GM10248 (cell line): ENCODE data around the gene ALDOC.
"Not testable (repeated sequence)": the region's sequence is repeated elsewhere in the genome, so short reads cannot be mapped to it uniquely, and the experiment has no call there.

Experiments
- CTCF ChIA-PET: fragments of 300-600 bp; sonication (Branson Sonifier 250); formaldehyde crosslinking; extraction: SDS; loops from one replicate; lab custom pipeline; 2021; ENCODE audit warnings: antibody characterized with exemption; lab: Yijun Ruan, JAX
- POLR2A ChIA-PET: fragments of 350-650 bp; sonication (Branson Sonifier 250); formaldehyde crosslinking; extraction: SDS; loops from one replicate; lab custom pipeline; 2020; ENCODE audit warnings: antibody characterized with exemption; lab: Yijun Ruan, JAX
- DNase-seq: peaks from one replicate; pipeline ENCODE4 v3.0.0; 2012; ENCODE audit errors: extremely low spot score
- TF ChIP-seq, protein P1 (sequence below): IDR thresholded peaks from 2 replicates; pipeline ENCODE4 v1.5.1; 2012; ENCODE audit warnings: mild to moderate bottlenecking, low read depth; ENCODE audit errors: extremely low read depth, missing control alignments, control extremely low read depth

Gene ALDOC

DNA sequence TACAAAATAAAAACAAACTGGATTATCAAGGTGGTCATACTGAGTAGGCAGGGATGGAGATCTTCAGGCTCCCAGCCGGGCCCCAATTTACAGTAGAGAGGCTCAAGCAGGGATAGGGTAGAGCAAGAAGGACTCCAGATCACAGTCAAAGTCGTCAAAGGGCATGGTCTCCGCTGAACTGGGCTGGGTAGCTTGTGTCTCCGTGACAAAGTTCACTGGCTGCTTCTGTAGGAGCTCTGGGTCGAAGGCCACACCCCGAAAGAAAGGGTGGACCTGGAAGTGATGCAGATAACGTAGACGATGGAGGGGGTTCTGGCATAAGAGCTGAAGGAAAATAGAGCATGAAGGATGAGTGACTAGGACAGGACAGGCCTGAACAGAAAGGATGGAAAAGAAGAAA, 33.7 kb upstream of the ALDOC start:
- ChIA-PET CTCF (interaction anchor here (0.8 to 7.2 kb wide), 13 partner anchors 9 to 153 kb away, joined by 3 to 42 read pairs (median 4); partner anchors contain the start of gene PIGS), POLR2A (interaction anchor here (0.8 kb wide), 1 partner anchor 11 kb away, joined by 3 read pairs; no protein-coding TSS in a partner anchor)
- TF ChIP-seq, protein P1, sequence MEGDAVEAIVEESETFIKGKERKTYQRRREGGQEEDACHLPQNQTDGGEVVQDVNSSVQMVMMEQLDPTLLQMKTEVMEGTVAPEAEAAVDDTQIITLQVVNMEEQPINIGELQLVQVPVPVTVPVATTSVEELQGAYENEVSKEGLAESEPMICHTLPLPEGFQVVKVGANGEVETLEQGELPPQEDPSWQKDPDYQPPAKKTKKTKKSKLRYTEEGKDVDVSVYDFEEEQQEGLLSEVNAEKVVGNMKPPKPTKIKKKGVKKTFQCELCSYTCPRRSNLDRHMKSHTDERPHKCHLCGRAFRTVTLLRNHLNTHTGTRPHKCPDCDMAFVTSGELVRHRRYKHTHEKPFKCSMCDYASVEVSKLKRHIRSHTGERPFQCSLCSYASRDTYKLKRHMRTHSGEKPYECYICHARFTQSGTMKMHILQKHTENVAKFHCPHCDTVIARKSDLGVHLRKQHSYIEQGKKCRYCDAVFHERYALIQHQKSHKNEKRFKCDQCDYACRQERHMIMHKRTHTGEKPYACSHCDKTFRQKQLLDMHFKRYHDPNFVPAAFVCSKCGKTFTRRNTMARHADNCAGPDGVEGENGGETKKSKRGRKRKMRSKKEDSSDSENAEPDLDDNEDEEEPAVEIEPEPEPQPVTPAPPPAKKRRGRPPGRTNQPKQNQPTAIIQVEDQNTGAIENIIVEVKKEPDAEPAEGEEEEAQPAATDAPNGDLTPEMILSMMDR: no peak
- DNase-seq: no peak

DNA sequence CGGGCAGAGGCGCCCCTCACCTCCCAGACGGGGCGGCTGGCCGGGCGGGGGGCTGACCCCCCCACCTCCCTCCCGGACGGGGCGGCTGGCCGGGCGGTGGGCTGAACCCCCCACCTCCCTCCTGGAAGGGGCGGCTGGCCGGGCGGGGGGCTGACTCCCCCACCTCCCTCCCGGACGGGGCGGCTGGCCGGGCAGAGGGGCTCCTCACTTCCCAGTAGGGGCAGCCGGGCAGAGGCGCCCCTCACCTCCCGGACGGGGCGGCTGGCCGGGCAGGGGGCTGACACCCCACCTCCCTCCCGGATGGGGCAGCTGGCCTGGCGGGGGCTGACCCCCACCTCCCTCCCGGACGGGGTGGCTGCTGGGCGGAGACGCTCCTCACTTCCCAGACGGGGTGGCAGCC, 27.3 kb upstream of the ALDOC start:
- CTCF ChIA-PET, DNase-seq, POLR2A ChIA-PET: not testable (repeated sequence)

DNA sequence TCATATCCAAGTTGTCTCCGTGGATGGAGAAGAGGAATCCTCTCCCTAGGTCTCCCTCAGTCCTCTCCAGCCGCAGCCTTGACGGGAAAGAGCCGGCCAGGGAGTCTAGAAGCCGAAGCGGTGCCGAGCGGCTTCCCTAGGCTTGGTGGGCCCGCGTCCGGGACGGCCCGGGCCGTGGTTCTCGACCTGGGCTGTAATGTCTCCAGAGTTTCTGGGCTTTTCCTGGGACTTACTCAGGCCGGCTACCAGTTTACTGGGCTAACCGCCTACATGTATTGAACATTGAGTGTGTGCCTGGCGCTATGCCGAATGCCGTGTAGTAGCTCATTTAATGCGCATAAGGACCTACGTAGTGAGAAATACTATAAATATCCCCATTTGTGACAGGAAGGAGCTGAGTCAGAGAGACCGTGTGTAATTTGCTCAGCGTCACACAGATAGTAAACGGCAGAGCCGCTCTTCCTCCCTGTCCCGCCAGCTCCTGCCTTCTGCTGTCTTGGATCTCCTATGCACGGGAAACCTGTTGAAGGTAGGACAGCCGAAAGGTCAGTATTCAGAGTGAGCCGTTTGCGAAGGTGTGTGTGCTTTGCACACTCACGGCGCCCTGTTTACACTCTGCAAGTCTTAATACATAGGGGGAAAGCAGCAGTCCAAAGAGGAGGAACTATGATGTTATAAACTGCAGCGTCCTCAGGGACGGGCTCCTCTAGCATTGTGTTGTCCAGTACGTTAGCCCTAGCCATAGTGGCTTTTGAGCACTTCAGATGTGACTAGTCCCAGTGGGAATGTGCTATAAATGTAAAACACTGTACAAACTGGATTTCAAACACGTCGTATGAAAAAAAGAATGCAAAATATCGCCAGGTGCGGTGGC, 22.9 kb upstream of the ALDOC start:
- CTCF ChIA-PET: interaction anchor here (0.8 to 3.3 kb wide), 6 partner anchors 12 to 115 kb away, joined by 3 to 23 read pairs (median 6); no protein-coding TSS in a partner anchor
- DNase-seq: peak; percentile 73
- TF ChIP-seq, protein P1: no peak
- POLR2A ChIA-PET: interaction anchor here (0.8 to 1.2 kb wide), 8 partner anchors 11 to 239 kb away, joined by 3 to 8 read pairs (median 4); partner anchors contain the start of genes ALDOC, BLTP2, PIGS and RPL23A

DNA sequence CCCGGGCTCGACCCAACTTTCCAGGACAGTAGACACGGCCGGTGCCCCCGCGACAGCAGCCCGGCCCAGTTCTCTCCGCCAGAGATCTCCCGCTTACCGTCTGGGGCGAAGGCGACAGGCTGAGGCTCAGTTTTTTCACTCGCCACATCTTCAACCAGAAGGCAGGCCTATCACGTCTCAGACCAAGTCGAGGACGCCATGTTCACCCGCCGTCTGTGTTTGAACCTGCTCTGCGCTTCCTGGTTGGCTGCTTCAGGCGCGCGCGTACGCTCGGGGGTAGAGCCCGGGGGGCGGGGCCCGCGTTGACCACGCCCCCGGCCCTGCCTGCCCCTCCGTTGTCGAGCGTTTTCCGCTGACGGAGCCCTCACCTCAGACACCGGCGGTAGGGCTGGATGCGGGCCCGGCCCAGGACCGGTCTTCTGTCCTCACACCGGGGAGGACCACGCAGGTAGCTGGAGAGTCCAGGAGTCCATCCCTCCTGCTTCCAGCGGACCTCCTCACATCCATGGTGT, 22.2 kb upstream of the ALDOC start, which contains the start of gene SPAG5:
Gene SPAG5, minus strand, starts transcription at position 227 of the 512 bp plus-strand sequence. Its CDS starts 79 bp downstream, at position 148.
- DNase-seq: peak; percentile 100
- ChIA-PET CTCF (interaction anchor here (0.8 to 3.3 kb wide), 9 partner anchors 12 to 114 kb away, joined by 3 to 23 read pairs (median 6); partner anchors contain the start of gene RSKR), POLR2A (interaction anchor here (0.8 to 1.2 kb wide), 9 partner anchors 12 to 238 kb away, joined by 3 to 8 read pairs (median 3); partner anchors contain the start of genes ALDOC, BLTP2, PIGS and RPL23A)
- TF ChIP-seq, protein P1: no peak

DNA sequence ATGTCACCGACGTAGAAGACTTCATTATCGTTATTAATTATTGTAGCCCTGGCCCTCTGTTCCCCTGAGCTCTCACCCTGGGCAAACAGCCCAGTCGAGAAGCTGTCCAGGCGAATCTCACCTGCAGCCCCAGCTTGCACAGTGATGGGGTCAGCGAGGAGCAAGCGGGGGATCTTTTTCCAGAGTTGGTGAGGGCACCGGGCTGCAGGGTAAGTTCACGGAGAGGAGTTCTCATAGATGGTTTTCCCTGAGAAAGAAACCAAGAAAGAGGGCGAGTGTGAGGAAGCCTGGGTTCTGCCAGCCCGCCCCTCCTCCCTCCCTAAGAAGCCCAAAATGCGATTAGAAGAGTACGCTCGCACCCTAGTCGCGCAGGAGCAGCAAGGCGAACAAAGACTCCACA, 21.7 kb upstream of the ALDOC start:
- ChIA-PET CTCF (interaction anchor here (1.5 to 2.6 kb wide), 4 partner anchors 14 to 51 kb away, joined by 4 to 9 read pairs (median 7); partner anchors contain the start of gene RSKR), POLR2A (interaction anchor here (0.9 kb wide), 1 partner anchor 27 kb away, joined by 3 read pairs; the partner anchor contains the start of gene PIGS)
- no peak for DNase-seq
- TF ChIP-seq, protein P1: no peak

DNA sequence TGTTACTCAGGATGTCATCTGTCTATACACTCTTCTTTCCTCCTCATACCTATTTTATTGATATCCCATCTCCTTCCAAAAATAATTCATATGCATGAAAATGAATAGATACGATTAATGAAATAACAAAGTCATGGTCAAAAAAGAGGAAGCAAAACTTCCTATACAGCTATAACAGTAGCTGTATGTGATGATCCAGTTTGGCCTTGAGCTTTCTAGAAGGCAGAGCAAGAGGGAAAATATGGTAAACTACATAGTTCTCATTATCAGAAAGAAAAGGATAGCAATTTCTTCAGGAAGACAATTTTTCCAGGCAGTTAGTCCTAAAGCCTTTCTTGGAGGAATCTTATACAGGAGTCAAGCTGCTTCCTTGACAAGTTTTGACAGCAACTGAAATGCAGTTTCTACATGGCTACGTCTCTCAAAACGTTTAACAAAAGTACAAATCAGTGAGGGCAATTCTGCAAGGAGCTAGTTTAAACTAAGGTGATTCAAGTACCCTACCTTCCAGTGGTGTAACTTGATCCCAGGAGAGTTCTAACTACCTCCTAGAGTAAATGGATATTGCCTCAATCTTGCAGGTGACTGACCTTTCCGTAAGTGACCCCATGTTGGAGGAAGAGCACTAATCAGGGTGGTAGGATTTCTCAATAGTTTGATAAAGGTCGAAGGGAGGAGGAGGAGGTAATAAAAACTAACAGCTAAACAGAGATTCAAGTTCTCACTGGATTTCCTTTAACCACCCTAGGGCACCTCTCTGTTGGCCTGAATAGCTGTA, 21.1 kb upstream of the ALDOC start:
- ChIA-PET POLR2A (interaction anchor here (0.6 to 0.9 kb wide), 4 partner anchors 8 to 113 kb away, joined by 3 to 4 read pairs (median 3); partner anchors contain the start of gene PIGS), CTCF (interaction anchor here (1.5 to 2.7 kb wide), 5 partner anchors 14 to 51 kb away, joined by 4 to 9 read pairs (median 7); partner anchors contain the start of genes ALDOC and RSKR)
- TF ChIP-seq, protein P1: no peak
- no peak for DNase-seq
